T-helper 1 cell treated with Interleukin-12 subunit alpha and Interleukin-12 subunit beta and Interleukin-4 antibody, amounts not matched to agents 30 μg/mL and 1 μg/mL, for 36 hours (primary cell): ENCODE measurements around the gene CXCR6.

ENCODE experiments used
- H3K27ac Mint-ChIP-seq: one replicate; pipeline ENCODE4 v1.8.0; 2021; ENCODE audit warnings: mild to moderate bottlenecking, mixed read lengths
- H3K27me3 Mint-ChIP-seq: one replicate; pipeline ENCODE4 v1.8.0; 2021; ENCODE audit warnings: low read depth, mixed read lengths
- H3K36me3 Mint-ChIP-seq: one replicate; pipeline ENCODE4 v1.8.0; 2021; ENCODE audit warnings: low read depth, mixed read lengths
- H3K4me1 Mint-ChIP-seq: one replicate; pipeline ENCODE4 v1.8.0; 2021; ENCODE audit warnings: low read depth, mixed read lengths
- H3K4me3 Mint-ChIP-seq: one replicate; pipeline ENCODE4 v1.8.0; 2021; ENCODE audit warnings: mild to moderate bottlenecking, moderate library complexity, mixed read lengths
- H3K9me3 Mint-ChIP-seq: one replicate; pipeline ENCODE4 v1.8.0; 2021; ENCODE audit warnings: mixed read lengths

CXCR6 gene

GRCh38 chr3:45978006-45978761 lies 34.9 kb downstream of the CXCR6 start:
- H3K27me3 Mint-ChIP-seq: no peaks in the 10 kb centered on the region
- peaks cover 3% of the 10 kb centered on the region for H3K9me3 Mint-ChIP-seq
- H3K27ac Mint-ChIP-seq: peak overlapping the region; percentile 98
- peaks cover 68% of the 10 kb centered on the region for H3K4me1 Mint-ChIP-seq
- peak overlapping the region; percentile 82 for H3K4me3 Mint-ChIP-seq
- H3K36me3 Mint-ChIP-seq: peaks cover 70% of the 10 kb centered on the region

- Mint-ChIP-seq H3K4me1 (peaks cover 69% of the 10 kb centered on the region), H3K36me3 (peaks cover 74% of the 10 kb centered on the region), H3K4me3 (peak overlapping the region; percentile 19), H3K27ac (peak overlapping the region; percentile 70), H3K9me3 (peaks cover 3% of the 10 kb centered on the region), H3K27me3 (no peaks in the 10 kb centered on the region)
Measured at GRCh38 chr3:45979378-45979777, 36.1 kb downstream of the CXCR6 start.

- Mint-ChIP-seq H3K9me3 (peaks cover 3% of the 10 kb centered on the region), H3K36me3 (peaks cover 74% of the 10 kb centered on the region), H3K27me3 (no peaks in the 10 kb centered on the region), H3K4me1 (peaks cover 67% of the 10 kb centered on the region), H3K4me3 (no peak overlapping the region), H3K27ac (peak overlapping the region; percentile 70)
Measured at GRCh38 chr3:45980229-45980813, 37.1 kb downstream of the CXCR6 start.

GRCh38 chr3:45980819-45981218 lies 37.6 kb downstream of the CXCR6 start:
- peaks cover 3% of the 10 kb centered on the region for H3K9me3 Mint-ChIP-seq
- H3K4me1 Mint-ChIP-seq: peaks cover 67% of the 10 kb centered on the region
- H3K27me3 Mint-ChIP-seq: no peaks in the 10 kb centered on the region
- H3K27ac Mint-ChIP-seq: peak overlapping the region; percentile 72
- peak overlapping the region; percentile 15 for H3K4me3 Mint-ChIP-seq
- H3K36me3 Mint-ChIP-seq: peaks cover 73% of the 10 kb centered on the region

- H3K27me3 Mint-ChIP-seq: no peaks in the 10 kb centered on the region
- peaks cover 65% of the 10 kb centered on the region for H3K4me1 Mint-ChIP-seq
- peaks cover 3% of the 10 kb centered on the region for H3K9me3 Mint-ChIP-seq
- peak overlapping the region; percentile 72 for H3K27ac Mint-ChIP-seq
- H3K4me3 Mint-ChIP-seq: peak overlapping the region; percentile 15
- H3K36me3 Mint-ChIP-seq: peaks cover 75% of the 10 kb centered on the region
Measured at GRCh38 chr3:45981346-45982074, 38.2 kb downstream of the CXCR6 start.

- Mint-ChIP-seq H3K4me1 (peaks cover 63% of the 10 kb centered on the region), H3K27ac (no peak overlapping the region), H3K36me3 (peaks cover 74% of the 10 kb centered on the region), H3K4me3 (no peak overlapping the region), H3K27me3 (no peaks in the 10 kb centered on the region), H3K9me3 (no peaks in the 10 kb centered on the region)
Measured at GRCh38 chr3:45983770-45984169, 40.5 kb downstream of the CXCR6 start.

- H3K4me3 Mint-ChIP-seq: no peak overlapping the region
- no peaks in the 10 kb centered on the region for H3K9me3 Mint-ChIP-seq
- H3K27ac Mint-ChIP-seq: no peak overlapping the region
- peaks cover 72% of the 10 kb centered on the region for H3K36me3 Mint-ChIP-seq
- no peaks in the 10 kb centered on the region for H3K27me3 Mint-ChIP-seq
- peaks cover 63% of the 10 kb centered on the region for H3K4me1 Mint-ChIP-seq
Measured at GRCh38 chr3:45984331-45985312, 41.4 kb downstream of the CXCR6 start.

GRCh38 chr3:45985532-45986302 lies 42.5 kb downstream of the CXCR6 start:
- Mint-ChIP-seq H3K36me3 (peaks cover 72% of the 10 kb centered on the region), H3K27me3 (no peaks in the 10 kb centered on the region), H3K4me1 (peaks cover 69% of the 10 kb centered on the region), H3K9me3 (no peaks in the 10 kb centered on the region), H3K4me3 (no peak overlapping the region), H3K27ac (no peak overlapping the region)

GRCh38 chr3:45986303-45986982 lies 43.2 kb downstream of the CXCR6 start:
- Mint-ChIP-seq H3K4me3 (no peak overlapping the region), H3K4me1 (peaks cover 66% of the 10 kb centered on the region), H3K27ac (no peak overlapping the region), H3K9me3 (no peaks in the 10 kb centered on the region), H3K27me3 (no peaks in the 10 kb centered on the region), H3K36me3 (peaks cover 70% of the 10 kb centered on the region)

- H3K27me3 Mint-ChIP-seq: no peaks in the 10 kb centered on the region
- H3K4me3 Mint-ChIP-seq: no peak overlapping the region
- H3K9me3 Mint-ChIP-seq: no peaks in the 10 kb centered on the region
- peak overlapping the region; percentile 50 for H3K27ac Mint-ChIP-seq
- H3K4me1 Mint-ChIP-seq: peaks cover 76% of the 10 kb centered on the region
- H3K36me3 Mint-ChIP-seq: peaks cover 77% of the 10 kb centered on the region
Measured at GRCh38 chr3:45987368-45988291, 44.4 kb downstream of the CXCR6 start.

- H3K27me3 Mint-ChIP-seq: no peaks in the 10 kb centered on the region
- no peaks in the 10 kb centered on the region for H3K9me3 Mint-ChIP-seq
- H3K4me1 Mint-ChIP-seq: peaks cover 78% of the 10 kb centered on the region
- peaks cover 78% of the 10 kb centered on the region for H3K36me3 Mint-ChIP-seq
- H3K27ac Mint-ChIP-seq: peak overlapping the region; percentile 50
- no peak overlapping the region for H3K4me3 Mint-ChIP-seq
Measured at GRCh38 chr3:45988362-45988761, 45.1 kb downstream of the CXCR6 start.

GRCh38 chr3:45988804-45989203 lies 45.5 kb downstream of the CXCR6 start:
- Mint-ChIP-seq H3K27ac (peak overlapping the region; percentile 3), H3K9me3 (no peaks in the 10 kb centered on the region), H3K27me3 (no peaks in the 10 kb centered on the region), H3K4me1 (peaks cover 77% of the 10 kb centered on the region), H3K36me3 (peaks cover 74% of the 10 kb centered on the region), H3K4me3 (no peak overlapping the region)
